Measurements from ENCODE around the gene P2RX6.

DNA sequence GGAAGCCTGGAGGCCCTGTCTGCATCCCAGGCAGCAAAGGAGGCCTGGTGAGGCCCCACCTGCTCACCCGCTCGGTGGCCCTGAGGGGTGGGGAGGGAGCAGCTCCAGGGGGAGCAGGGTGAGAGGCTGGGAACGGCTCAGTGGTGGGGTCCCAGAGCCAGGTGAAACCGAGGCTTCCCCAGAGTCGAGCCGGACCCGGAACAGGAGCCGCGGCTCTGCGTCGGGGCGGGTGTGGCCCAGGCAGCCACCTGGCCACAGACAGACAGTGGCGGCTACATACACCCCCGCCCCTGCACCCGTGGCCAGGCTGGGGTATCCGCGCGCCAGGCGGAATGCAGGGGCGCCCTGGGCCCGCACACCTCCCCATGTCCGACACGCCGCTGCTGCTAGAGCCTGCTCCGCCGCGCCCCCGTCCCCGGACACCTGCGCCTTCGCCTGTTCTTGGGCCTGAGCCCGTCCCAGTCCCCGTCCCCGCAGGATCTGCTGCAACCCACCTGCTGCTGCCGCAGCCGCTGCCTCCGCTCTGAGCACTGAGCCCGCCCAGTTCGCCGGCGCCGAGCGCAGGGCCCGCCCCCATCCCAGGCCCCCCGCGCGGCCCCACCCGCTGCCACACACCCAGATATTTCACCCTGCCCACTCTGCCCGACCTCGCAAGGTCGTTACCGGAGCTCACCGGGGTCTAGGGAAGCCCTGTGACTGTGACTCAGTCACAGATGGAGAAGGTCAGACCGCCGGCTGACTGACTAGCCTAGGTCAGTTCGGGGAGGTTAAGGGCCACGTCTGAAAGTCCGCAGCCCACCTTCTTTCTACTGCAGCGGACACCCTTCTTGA, 17.3 kb downstream of the P2RX6 start, which contains the start of gene SLC7A4:
- no peak for TF ChIP-seq CTCF (IDR thresholded peaks at IDR 0.05)
- no peak for TF ChIP-seq POLR2A (IDR thresholded peaks at IDR 0.05)
